ENCODE results near the gene PTCHD4.

Gene PTCHD4

DNA sequence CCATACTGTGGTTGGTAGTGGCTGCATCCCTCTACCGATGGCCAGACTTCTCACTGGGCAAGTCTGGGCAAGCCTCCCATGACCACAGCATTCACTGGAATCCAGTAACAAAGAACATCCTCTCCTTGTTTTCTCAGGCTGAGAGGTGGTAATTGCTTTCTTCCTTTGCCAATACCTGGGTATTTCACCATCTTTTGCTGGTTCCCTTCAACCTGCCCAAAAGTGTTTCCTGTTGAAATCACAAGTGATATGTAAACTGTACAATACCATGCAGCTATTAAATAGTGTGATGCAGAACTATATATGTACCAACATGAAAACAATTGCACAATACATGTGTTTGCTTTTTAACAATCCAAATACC is at the start of gene PTCHD4:
TSS of gene PTCHD4 (minus strand) at position 55 of the 364 bp plus-strand sequence. CDS start 42,240 bp downstream, outside the sequence.
- Histone ChIP-seq H3K27me3 (ENCODE audit: control insufficient read depth in 1 of 2, insufficient read depth in 2 of 2, low read length in 2 of 2) (no peaks in the 10 kb centered on the region), H3K27ac (ENCODE audit: low read depth, low read length) (no peak within 1 kb of the TSS), H3K4me1 (ENCODE audit: control insufficient read depth in 1 of 2, insufficient read depth in 2 of 2, low read length in 2 of 2) (no peaks in the 10 kb centered on the region), H3K9me3 (ENCODE audit: control insufficient read depth in 1 of 2, low read length in 2 of 2) (no peaks in the 10 kb centered on the region), H3K4me3 (ENCODE audit: low read depth in 1 of 2, low read length in 2 of 2) (no peak within 1 kb of the TSS), H3K9ac (ENCODE audit: low read depth in 1 of 2, low read length in 2 of 2) (no peak within 1 kb of the TSS), H3K36me3 (ENCODE audit: control insufficient read depth in 1 of 2, insufficient read depth in 2 of 2, low read length in 2 of 2) (no peaks in the 10 kb centered on the region)

DNA sequence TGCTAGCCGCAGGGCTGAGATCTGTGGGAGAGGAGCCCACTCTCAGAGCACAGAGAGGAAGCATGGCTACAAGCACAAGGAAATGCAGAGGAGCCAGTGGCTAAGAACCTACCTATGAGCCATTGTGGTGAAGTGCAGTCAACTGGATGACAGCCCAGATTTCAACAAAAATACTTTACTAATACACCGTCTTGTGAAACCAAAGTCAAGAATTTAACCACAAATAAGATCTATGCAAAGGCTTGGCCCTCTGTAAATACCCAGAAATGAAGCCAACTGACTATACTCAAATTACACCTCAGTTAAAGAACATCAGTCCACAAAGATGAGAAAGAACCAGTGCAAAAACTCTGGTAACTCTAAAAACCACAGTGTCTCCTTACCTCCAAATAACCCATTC is 40.1 kb upstream of the PTCHD4 start:
- Histone ChIP-seq H3K4me3 (ENCODE audit: low read depth in 1 of 2, low read length in 2 of 2) (no peak overlapping the region), H3K27ac (ENCODE audit: low read depth, low read length) (no peak overlapping the region), H3K36me3 (ENCODE audit: control insufficient read depth in 1 of 2, insufficient read depth in 2 of 2, low read length in 2 of 2) (no peaks in the 10 kb centered on the region), H3K9ac (ENCODE audit: low read depth in 1 of 2, low read length in 2 of 2) (no peak overlapping the region), H3K4me1 (ENCODE audit: control insufficient read depth in 1 of 2, insufficient read depth in 2 of 2, low read length in 2 of 2) (no peaks in the 10 kb centered on the region), H3K27me3 (ENCODE audit: control insufficient read depth in 1 of 2, insufficient read depth in 2 of 2, low read length in 2 of 2) (no peaks in the 10 kb centered on the region), H3K9me3 (ENCODE audit: control insufficient read depth in 1 of 2, low read length in 2 of 2) (peaks cover 0 to 12% of the 10 kb centered on the region in 2 donors)

DNA sequence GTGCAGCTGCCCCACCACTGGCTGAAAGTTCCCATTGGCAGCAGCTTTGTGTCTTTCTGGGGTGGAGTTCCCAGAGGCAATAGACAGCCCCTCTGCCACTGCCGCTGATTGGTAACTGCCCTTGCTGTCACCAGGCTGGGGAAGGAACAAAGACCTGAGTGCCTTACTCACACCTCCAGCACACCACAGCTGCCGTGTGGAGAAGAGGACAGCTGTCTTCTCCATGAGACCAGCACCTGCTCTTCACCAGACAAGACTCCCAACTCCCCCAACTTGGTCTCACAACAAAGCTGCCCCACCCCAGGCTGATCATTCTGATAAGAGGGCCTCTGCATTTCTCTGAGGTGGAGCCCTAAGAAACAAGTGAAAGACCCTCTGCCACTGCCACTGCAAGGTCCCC is 39.7 kb upstream of the PTCHD4 start:
- H3K27ac ChIP-seq (ENCODE audit: low read depth, low read length), result no peak overlapping the region

DNA sequence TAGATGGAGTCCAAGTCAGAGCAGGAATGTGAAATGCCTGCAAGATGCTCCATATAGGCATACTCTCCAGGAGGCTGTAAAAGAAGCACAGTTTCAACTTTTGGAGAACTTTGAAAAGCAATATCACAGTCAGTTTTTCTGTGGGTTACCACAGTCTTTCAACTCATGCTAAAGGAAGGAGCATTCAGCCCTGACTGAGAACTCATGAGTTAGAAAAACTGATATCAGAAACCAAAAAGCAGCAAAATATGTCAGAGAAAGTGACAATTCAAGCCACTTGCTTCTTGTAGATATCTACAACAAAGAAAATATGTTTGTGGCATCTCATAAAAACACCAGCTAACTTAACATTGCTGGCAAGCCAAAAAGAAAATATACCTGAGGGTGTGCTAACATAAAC is 36.1 kb upstream of the PTCHD4 start:
- no peak overlapping the region for H3K9ac ChIP-seq (ENCODE audit: low read depth in 1 of 2, low read length in 2 of 2)
- H3K9me3 ChIP-seq (ENCODE audit: control insufficient read depth in 1 of 2, low read length in 2 of 2), result no peaks in the 10 kb centered on the region
- no peaks in the 10 kb centered on the region for H3K36me3 ChIP-seq (ENCODE audit: control insufficient read depth in 1 of 2, insufficient read depth in 2 of 2, low read length in 2 of 2)
- H3K4me3 ChIP-seq (ENCODE audit: low read depth in 1 of 2, low read length in 2 of 2), result no peak overlapping the region
- no peak overlapping the region for H3K27ac ChIP-seq (ENCODE audit: low read depth, low read length)
- no peaks in the 10 kb centered on the region for H3K4me1 ChIP-seq (ENCODE audit: control insufficient read depth in 1 of 2, insufficient read depth in 2 of 2, low read length in 2 of 2)
- no peaks in the 10 kb centered on the region for H3K27me3 ChIP-seq (ENCODE audit: control insufficient read depth in 1 of 2, insufficient read depth in 2 of 2, low read length in 2 of 2)

More for the DNA sequence above, 39.7 kb upstream of the PTCHD4 start:
- H3K4me1 ChIP-seq (ENCODE audit: control insufficient read depth in 1 of 2, insufficient read depth in 2 of 2, low read length in 2 of 2), result no peaks in the 10 kb centered on the region
- H3K27me3 ChIP-seq (ENCODE audit: control insufficient read depth in 1 of 2, insufficient read depth in 2 of 2, low read length in 2 of 2), result no peaks in the 10 kb centered on the region
- H3K4me3 ChIP-seq (ENCODE audit: low read depth in 1 of 2, low read length in 2 of 2), result no peak overlapping the region
- peaks cover 0 to 12% of the 10 kb centered on the region in 2 donors for H3K9me3 ChIP-seq (ENCODE audit: control insufficient read depth in 1 of 2, low read length in 2 of 2)
- H3K9ac ChIP-seq (ENCODE audit: low read depth in 1 of 2, low read length in 2 of 2), result no peak overlapping the region
- H3K36me3 ChIP-seq (ENCODE audit: control insufficient read depth in 1 of 2, insufficient read depth in 2 of 2, low read length in 2 of 2), result no peaks in the 10 kb centered on the region

DNA sequence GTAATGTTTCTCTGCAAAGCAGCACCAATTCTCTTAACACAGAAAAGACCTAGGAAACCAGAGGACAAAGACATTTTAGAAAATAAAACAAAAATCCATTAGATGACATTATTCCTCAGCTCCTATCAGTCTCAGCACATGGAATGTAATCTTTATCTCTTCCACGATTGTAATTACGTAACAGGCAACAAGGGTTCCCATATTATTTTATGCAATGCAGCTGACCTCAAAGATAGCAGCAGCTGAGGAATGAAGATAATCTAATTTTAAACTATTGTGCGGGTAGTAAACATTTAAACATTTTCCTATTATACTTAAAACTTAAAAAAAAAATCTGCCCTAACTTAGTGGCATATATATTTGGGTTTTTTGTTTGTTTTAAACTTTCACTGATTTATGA is 33.0 kb upstream of the PTCHD4 start:
- Histone ChIP-seq H3K27ac (ENCODE audit: low read depth, low read length) (no peak overlapping the region), H3K36me3 (ENCODE audit: control insufficient read depth in 1 of 2, insufficient read depth in 2 of 2, low read length in 2 of 2) (no peaks in the 10 kb centered on the region), H3K4me1 (ENCODE audit: control insufficient read depth in 1 of 2, insufficient read depth in 2 of 2, low read length in 2 of 2) (no peaks in the 10 kb centered on the region), H3K27me3 (ENCODE audit: control insufficient read depth in 1 of 2, insufficient read depth in 2 of 2, low read length in 2 of 2) (no peaks in the 10 kb centered on the region), H3K9ac (ENCODE audit: low read depth in 1 of 2, low read length in 2 of 2) (no peak overlapping the region), H3K9me3 (ENCODE audit: control insufficient read depth in 1 of 2, low read length in 2 of 2) (no peaks in the 10 kb centered on the region), H3K4me3 (ENCODE audit: low read depth in 1 of 2, low read length in 2 of 2) (no peak overlapping the region)

DNA sequence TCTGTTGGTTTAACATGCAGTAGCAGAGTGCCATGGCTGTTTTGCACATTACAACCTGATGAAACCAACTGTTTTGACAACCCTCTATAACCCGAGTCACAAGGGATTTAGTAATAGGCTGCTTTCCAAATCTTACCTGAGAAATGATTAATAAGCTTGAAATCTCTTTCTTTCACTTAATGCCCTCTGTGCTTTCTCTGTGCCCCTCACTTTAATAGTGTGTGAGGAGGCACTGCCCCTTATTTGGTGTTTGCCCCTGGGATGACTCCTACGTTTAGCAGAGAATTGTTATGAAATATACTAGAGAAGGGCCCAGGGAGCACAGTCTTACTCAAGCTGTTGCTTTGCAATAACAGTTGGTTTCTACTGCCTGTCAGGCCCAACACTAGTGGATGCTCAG is 31.0 kb upstream of the PTCHD4 start:
- Histone ChIP-seq H3K27me3 (ENCODE audit: control insufficient read depth in 1 of 2, insufficient read depth in 2 of 2, low read length in 2 of 2) (no peaks in the 10 kb centered on the region), H3K36me3 (ENCODE audit: control insufficient read depth in 1 of 2, insufficient read depth in 2 of 2, low read length in 2 of 2) (no peaks in the 10 kb centered on the region), H3K27ac (ENCODE audit: low read depth, low read length) (no peak overlapping the region), H3K9ac (ENCODE audit: low read depth in 1 of 2, low read length in 2 of 2) (no peak overlapping the region), H3K4me3 (ENCODE audit: low read depth in 1 of 2, low read length in 2 of 2) (no peak overlapping the region), H3K9me3 (ENCODE audit: control insufficient read depth in 1 of 2, low read length in 2 of 2) (no peaks in the 10 kb centered on the region), H3K4me1 (ENCODE audit: control insufficient read depth in 1 of 2, insufficient read depth in 2 of 2, low read length in 2 of 2) (no peaks in the 10 kb centered on the region)

DNA sequence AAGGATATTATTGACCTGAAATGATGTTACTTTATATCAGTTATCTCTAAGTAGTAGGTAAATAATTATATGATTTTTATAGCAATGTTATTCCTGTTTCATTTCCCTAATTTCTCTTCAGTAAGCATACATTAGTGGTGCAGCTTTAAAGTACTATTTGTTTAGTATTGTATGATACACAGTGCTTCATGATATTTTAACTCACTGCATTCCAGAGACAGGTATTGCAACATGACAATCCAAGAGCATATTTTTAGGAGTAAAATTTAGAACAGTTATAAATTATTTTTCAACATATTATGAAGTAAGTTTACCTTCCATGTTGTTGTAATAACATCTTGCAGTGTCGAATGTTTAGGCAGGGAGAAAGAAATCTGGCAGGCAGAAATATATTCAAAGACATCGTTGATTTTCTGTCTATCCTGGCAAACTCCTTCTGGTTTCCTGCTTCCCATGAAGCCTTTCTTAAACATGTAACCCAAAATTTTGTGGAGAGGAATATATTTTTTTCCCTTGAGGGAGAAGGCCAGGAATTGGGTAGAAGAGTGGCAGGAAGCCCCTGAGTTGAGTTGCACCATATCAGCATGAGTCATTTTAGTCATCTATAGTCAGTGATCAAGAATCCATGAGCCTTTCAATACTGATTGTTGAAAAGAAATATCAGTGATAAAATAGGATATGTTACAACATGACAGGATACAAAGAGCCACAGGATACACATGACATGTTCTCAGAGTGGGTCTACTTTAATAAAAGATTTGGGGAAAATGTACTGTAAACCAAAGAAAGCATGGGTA is 29.0 kb upstream of the PTCHD4 start:
- Histone ChIP-seq H3K27me3 (ENCODE audit: control insufficient read depth in 1 of 2, insufficient read depth in 2 of 2, low read length in 2 of 2) (no peaks in the 10 kb centered on the region), H3K9ac (ENCODE audit: low read depth in 1 of 2, low read length in 2 of 2) (no peak overlapping the region), H3K36me3 (ENCODE audit: control insufficient read depth in 1 of 2, insufficient read depth in 2 of 2, low read length in 2 of 2) (no peaks in the 10 kb centered on the region), H3K4me1 (ENCODE audit: control insufficient read depth in 1 of 2, insufficient read depth in 2 of 2, low read length in 2 of 2) (no peaks in the 10 kb centered on the region), H3K4me3 (ENCODE audit: low read depth in 1 of 2, low read length in 2 of 2) (no peak overlapping the region), H3K9me3 (ENCODE audit: control insufficient read depth in 1 of 2, low read length in 2 of 2) (no peaks in the 10 kb centered on the region), H3K27ac (ENCODE audit: low read depth, low read length) (no peak overlapping the region)

DNA sequence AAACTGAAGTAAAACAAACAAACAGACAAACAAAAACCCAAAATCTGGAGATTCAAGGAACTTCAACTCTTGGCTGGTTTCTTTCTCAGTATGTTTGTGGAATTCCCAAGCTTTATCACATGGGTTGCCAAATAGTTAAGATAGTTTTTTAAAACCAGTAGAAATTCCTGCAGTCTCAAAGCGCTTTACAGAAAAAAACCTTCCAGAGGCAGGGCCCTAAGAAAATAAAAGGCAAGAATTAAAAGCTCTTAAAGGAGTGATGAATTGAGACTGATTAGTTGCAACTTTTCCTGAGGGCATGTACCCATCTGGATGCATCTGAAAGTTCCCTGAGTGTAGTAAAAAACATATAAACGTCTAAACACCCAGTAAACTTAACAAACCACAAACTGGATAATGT is 25.9 kb upstream of the PTCHD4 start:
- Histone ChIP-seq H3K27me3 (ENCODE audit: control insufficient read depth in 1 of 2, insufficient read depth in 2 of 2, low read length in 2 of 2) (no peaks in the 10 kb centered on the region), H3K27ac (ENCODE audit: low read depth, low read length) (no peak overlapping the region), H3K36me3 (ENCODE audit: control insufficient read depth in 1 of 2, insufficient read depth in 2 of 2, low read length in 2 of 2) (no peaks in the 10 kb centered on the region), H3K9me3 (ENCODE audit: control insufficient read depth in 1 of 2, low read length in 2 of 2) (no peaks in the 10 kb centered on the region), H3K4me1 (ENCODE audit: control insufficient read depth in 1 of 2, insufficient read depth in 2 of 2, low read length in 2 of 2) (no peaks in the 10 kb centered on the region), H3K9ac (ENCODE audit: low read depth in 1 of 2, low read length in 2 of 2) (no peak overlapping the region), H3K4me3 (ENCODE audit: low read depth in 1 of 2, low read length in 2 of 2) (no peak overlapping the region)

- H3K36me3 ChIP-seq (ENCODE audit: control insufficient read depth in 1 of 2, insufficient read depth in 2 of 2, low read length in 2 of 2), result no peaks in the 10 kb centered on the region
- H3K27me3 ChIP-seq (ENCODE audit: control insufficient read depth in 1 of 2, insufficient read depth in 2 of 2, low read length in 2 of 2), result no peaks in the 10 kb centered on the region
- no peak overlapping the region for H3K9ac ChIP-seq (ENCODE audit: low read depth in 1 of 2, low read length in 2 of 2)
- no peak overlapping the region for H3K4me3 ChIP-seq (ENCODE audit: low read depth in 1 of 2, low read length in 2 of 2)
- no peaks in the 10 kb centered on the region for H3K4me1 ChIP-seq (ENCODE audit: control insufficient read depth in 1 of 2, insufficient read depth in 2 of 2, low read length in 2 of 2)
- H3K27ac ChIP-seq (ENCODE audit: low read depth, low read length), result no peak overlapping the region
- no peaks in the 10 kb centered on the region for H3K9me3 ChIP-seq (ENCODE audit: control insufficient read depth in 1 of 2, low read length in 2 of 2)
These were observed 24.5 kb upstream of the PTCHD4 start for GRCh38 chr6:48135323-48136084.

GRCh38 chr6:48134246-48134645 is 23.2 kb upstream of the PTCHD4 start:
- Histone ChIP-seq H3K9me3 (ENCODE audit: control insufficient read depth in 1 of 2, low read length in 2 of 2) (no peaks in the 10 kb centered on the region), H3K4me3 (ENCODE audit: low read depth in 1 of 2, low read length in 2 of 2) (no peak overlapping the region), H3K27ac (ENCODE audit: low read depth, low read length) (no peak overlapping the region), H3K4me1 (ENCODE audit: control insufficient read depth in 1 of 2, insufficient read depth in 2 of 2, low read length in 2 of 2) (no peaks in the 10 kb centered on the region), H3K27me3 (ENCODE audit: control insufficient read depth in 1 of 2, insufficient read depth in 2 of 2, low read length in 2 of 2) (no peaks in the 10 kb centered on the region), H3K9ac (ENCODE audit: low read depth in 1 of 2, low read length in 2 of 2) (no peak overlapping the region), H3K36me3 (ENCODE audit: control insufficient read depth in 1 of 2, insufficient read depth in 2 of 2, low read length in 2 of 2) (no peaks in the 10 kb centered on the region)

All from duodenal mucosa (tissue), 2 donors.